Fibroblast of peridontal ligament (primary cell): ENCODE results near the gene USB1.

Experiments used
- DNase-seq: peaks from one replicate; pipeline ENCODE4 v3.0.0-alpha.2; 2010; ENCODE audit errors: extremely low read depth

The USB1 gene

DNA sequence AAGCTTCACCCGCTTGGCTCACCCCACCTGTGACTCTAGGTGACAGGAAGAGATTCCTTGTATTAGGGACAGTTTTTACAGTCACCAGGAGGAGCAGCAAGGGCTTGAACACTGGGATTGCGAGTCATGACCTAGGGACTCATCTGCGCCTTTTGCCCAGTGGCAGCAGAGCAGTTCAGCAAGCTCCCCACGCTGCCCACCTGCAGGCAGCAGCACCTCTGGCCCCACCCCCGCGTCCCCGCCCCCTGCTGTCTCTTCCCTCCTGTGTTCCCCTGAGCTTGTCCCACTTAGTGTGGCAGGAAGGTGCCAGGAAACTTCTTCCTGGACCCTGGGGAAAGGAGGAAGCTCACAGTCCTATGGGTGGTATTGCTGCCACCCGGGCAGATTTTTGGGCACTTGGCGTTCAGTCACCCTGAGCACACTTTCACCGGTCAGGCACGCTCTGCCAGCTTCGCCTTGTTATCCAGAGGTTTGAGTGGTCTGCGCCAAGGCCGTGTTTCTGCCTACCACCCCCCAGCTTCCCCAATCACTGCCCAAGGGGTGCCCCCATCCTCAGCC is 33.0 kb downstream of the USB1 start:
- DNase-seq = no peak

DNA sequence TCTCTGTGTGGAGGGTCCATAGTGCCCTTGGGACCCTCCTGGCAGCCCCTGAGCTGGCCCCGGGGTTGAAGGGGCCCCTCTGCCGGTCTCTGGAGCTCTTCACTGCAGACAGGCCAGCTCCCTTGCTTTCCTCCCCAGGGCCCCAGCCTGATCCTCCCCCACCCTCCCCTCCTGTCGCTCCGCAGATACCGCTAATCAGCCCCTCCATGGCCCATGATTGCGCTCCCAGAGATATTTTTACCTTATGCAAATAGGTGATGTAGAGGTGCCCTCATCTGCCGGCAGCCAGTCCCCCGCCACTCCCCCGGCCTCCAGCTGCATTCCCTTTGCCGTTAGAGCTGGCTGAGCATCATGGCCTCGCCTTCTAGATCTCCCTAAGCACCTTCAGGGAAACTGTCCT is 33.6 kb downstream of the USB1 start:
- DNase-seq = no peak

DNA sequence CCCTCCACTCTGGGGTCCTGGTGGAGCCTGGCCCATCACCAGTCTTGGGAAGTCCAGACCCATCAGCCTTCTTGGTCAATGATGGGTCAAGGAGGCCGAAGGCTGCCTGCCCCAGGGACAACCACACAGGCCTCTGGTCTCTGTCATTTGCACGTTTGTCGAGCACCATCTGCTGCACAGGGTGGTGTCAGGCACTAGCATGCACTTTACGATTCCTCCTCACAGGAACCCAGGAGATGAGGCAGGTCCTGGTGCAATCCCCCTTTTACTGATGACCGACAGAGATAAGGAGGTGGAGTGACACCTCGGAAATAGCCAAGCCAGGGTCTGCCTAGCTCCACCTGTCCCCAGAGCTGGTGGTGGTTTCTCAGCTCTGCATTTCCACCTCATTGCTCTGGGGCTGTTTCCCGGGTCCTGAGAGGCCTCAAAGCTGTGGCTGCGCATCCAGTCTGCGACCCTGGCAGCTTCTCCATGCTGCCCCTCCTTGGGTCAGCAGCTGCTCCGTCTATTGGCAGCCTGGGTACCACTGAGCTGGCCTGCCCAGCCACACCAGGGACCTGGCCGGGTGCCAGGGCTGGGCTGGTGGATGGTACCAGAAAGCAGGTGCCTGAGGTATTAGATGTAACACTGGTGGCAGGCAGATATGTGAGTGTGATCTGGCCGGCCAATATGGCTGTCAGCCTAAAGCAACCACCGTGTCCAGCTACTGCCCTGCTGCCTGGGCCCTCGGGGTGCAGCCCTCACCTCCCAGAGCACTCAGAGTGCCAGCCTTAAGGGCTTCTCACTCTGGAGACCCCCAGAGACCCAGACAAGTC is 34.4 kb downstream of the USB1 start:
- no peak for DNase-seq

DNA sequence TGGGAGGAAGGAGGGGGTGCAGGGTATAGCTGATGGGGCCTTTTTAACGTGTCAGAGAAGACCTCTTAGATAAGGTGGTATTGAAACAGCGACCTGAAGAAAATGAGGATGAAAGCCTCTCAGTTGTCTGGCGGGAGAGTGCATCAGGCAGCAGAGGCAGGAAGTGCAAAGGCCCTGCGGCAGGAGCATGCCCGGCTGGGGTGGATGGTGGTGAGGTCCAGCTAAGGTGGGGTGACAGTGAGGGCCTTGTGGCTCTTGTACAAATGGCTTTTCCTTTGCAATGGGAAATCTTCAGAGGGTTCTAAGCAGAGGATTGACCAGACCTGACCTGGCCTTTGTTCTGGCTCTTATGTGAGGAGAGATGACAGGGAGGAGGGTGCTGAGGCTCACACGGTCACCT is 35.7 kb downstream of the USB1 start:
- no peak for DNase-seq

GRCh38 chr16:58037365-58038057 is 36.3 kb downstream of the USB1 start:
- no peak for DNase-seq

DNA sequence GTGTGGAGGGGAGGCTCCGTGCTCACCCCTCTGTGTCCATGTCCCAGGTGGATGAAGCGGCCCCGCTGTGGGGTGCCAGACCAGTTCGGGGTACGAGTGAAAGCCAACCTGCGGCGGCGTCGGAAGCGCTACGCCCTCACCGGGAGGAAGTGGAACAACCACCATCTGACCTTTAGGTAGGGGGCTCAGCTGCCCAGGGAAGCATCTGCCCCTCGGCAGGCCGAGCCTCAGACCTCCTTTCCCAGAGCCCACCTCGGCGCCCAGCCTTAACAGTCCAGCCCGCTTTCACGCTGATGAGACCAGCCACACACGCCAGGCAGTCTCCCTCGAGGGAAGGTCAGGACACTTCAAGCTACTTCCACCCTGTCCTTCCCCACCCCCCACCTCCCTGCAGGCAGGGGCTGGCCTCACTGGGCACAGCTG is 37.0 kb downstream of the USB1 start:
- no peak for DNase-seq

DNA sequence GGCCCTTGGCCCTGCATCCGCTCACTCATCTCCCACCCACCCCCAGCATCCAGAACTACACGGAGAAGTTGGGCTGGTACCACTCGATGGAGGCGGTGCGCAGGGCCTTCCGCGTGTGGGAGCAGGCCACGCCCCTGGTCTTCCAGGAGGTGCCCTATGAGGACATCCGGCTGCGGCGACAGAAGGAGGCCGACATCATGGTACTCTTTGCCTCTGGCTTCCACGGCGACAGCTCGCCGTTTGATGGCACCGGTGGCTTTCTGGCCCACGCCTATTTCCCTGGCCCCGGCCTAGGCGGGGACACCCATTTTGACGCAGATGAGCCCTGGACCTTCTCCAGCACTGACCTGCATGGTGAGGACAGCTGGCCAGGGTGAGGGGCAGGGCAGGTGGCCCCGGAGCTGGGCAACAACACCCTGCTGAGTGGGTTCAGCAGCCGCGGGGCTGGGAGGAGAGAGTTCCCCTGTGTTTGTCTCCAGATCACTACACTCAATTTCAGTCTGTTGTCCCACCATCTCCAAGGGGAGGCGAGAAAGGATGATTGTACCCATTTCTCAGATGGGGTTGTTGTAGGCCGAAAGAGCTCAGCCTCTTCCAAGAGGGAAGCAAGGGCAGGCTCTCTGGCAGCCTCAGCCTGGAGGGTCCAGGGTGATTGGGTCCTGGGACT is 38.8 kb downstream of the USB1 start:
- DNase-seq = no peak

GRCh38 chr16:58040496-58040846 is 39.3 kb downstream of the USB1 start:
- no peak for DNase-seq

- no peak for DNase-seq
Measured at GRCh38 chr16:58040945-58041627, 39.9 kb downstream of the USB1 start.

GRCh38 chr16:58041628-58041955 is 40.4 kb downstream of the USB1 start:
- no peak for DNase-seq

GRCh38 chr16:58042001-58042885 is 41.0 kb downstream of the USB1 start:
- DNase-seq = no peak

- no peak for DNase-seq
Measured at GRCh38 chr16:58042886-58043515, 41.8 kb downstream of the USB1 start.

GRCh38 chr16:58043571-58044155 is 42.5 kb downstream of the USB1 start:
- DNase-seq = no peak

- no peak for DNase-seq
Measured at GRCh38 chr16:58044266-58045019, 43.2 kb downstream of the USB1 start.

DNA sequence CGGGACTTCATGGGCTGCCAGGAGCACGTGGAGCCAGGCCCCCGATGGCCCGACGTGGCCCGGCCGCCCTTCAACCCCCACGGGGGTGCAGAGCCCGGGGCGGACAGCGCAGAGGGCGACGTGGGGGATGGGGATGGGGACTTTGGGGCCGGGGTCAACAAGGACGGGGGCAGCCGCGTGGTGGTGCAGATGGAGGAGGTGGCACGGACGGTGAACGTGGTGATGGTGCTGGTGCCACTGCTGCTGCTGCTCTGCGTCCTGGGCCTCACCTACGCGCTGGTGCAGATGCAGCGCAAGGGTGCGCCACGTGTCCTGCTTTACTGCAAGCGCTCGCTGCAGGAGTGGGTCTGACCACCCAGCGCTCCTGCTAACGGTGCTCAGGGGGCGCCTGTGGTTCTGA is 43.9 kb downstream of the USB1 start:
- DNase-seq = no peak

DNA sequence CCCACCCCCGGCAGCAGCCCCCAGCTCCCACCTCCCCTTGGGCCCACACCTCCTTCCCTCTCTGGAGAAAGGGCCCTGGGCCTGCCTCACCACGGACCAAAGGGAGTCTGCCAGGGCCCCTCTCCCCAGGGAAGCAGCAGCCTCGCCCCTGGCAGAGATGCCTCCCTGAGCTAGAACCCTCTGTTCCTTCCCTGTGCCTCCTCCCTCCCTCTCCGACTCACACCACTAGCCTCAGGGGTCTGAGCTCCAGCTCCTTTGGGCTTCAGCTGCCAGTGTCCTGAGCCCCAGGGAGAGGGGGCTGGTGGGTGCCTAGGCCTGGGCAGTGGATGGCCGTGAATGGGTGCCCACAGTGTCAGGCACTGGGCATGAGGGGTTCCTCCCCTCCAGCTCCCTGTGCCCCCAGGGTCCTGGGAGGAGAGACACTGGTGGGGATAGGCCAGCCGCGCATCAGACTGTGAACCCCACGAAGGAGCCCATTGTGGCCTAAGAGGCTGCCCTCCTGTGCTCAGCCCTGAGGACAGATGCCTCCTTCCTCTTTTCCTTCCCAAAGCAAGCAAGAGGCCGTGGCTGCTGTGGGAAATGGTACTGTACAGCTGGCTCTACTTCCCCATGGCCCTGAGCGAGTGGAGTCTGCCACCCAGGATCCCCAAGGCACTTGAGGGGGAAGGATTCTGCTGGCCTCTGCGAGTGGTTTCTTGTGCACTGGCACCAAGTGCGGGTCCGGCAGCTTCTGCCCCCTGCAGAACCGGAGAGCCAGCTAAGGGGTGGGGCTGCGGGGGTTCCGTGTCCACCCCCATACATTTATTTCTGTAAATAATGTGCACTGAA is 45.1 kb downstream of the USB1 start:
- DNase-seq = no peak

DNA sequence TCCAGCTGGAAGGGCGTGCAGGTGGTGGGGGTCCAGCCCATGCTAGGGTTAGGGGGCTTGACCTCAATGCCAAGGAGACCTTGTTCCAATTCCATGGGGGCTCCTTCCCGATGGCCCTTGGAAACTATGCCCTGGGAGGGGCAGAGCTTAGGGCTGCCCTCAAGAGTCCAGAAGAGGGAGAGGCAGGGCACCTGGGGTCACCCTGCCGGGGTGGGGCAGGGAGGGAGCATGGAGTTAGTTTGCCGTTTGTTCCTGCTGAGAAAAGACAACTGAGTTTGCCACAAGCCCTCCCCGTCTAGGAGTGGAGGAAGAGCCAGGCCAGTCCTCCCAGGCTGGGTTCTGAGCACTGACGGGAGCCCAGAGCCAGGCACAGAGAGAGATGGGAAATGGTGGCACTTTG is 45.7 kb downstream of the USB1 start:
- no peak for DNase-seq

DNA sequence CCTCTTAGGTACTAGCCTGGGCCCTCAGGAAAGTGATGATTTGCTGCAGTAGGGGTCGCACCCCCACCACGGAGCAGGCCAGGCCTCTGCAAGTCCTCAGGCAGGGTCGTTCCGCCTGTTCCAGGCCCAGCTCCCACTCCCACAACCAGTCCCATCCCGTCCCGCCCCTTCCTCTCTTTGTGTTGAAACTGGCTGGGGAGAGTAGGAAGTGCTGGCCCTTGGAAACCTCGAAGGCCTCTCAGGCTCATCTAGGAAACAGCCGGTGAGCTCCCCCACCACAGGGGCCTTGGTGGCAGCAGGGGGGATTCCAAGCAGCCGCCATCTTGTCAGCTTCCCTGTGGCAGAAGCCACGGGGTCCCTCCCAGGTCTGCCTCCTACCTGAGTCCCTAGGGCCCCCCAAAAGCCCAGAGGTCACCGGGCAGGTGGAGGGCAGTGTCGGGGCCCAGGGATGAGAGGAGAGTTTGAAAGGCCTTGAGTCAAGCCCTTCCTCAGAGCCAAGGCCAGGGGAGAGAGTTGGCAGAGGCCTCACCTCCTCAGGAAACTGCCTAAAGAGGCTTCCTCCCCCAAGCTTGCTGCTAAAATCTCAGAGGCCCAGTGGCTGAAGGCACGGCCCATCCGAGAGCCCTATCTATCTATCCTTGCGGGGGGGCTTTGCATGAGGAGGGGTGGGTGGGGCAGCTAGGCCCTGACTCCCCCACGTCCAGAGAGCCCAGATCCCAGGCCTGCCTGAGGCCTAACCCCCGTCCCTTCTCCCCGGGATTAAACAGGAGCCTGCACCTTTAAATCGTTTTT is 46.5 kb downstream of the USB1 start:
- DNase-seq = no peak
